IPS DF 19.7 (cell line): Measurements from ENCODE around the gene CXADR.
"Not testable (repeated sequence)": the region's sequence is repeated elsewhere in the genome, so short reads cannot be mapped to it uniquely, and the experiment has no call there.

ENCODE experiments used
- DNase-seq: peaks from one replicate; pipeline ENCODE4 v3.0.0-alpha.2; 2013; ENCODE audit warnings: low read depth, low spot score

Gene CXADR

DNA sequence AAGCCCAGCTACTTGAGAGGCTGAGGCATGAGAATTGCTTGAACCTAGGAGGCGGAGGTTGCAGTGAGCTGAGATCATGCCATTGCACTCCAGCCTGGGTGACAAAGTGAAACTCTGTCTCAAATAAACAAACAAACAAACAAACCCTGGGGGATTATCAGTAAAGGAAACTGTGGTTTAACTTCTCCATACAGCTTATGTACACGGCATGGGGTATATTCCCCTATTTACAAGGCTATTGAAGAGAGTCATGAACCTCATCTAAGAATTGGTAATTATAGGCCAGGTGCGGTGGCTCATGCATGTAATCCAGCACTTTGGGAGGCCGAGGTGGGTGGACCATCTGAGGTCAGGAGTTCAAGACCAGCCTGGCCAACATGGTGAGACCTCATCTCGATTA lies 9.9 kb upstream of the CXADR start:
- not testable (repeated sequence) for DNase-seq

DNA sequence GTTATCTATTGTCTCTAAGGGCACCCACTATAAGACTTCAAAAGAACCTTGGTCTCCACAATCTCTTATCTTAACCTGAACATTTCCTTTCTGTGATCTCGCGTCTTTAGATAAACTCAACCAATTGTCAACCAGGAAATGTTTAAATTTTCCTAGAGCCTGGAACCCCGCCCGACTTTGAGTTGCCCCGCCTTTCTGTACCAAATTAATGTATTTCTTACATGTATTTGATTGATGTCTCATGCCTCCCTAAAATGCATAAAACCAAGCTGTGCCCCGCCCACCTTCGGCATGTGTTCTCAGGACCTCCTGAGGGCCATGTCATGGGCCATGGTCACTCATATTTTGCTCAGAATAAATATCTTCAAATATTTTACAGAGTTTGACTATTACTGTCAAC lies 5.9 kb upstream of the CXADR start:
- no peak for DNase-seq

DNA sequence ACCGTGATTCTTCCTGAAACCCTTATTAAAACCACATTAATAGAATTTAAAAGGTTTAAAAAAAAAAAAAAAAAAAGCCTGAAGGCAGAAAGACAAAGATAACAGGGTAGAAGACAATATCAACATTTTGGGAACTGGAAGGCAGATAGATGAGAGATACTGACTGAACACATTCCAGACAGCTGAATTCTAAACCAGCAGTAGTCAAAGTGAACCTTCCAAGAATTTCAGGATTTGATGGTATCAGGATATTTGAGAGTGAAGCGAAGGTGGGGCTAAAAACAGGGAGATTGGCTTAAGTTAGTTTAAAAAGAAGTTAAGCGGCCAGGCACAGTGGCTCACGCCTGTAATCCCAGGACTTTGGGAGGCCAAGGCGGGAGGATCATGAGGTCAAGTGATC lies 5.3 kb upstream of the CXADR start:
- no peak for DNase-seq

DNA sequence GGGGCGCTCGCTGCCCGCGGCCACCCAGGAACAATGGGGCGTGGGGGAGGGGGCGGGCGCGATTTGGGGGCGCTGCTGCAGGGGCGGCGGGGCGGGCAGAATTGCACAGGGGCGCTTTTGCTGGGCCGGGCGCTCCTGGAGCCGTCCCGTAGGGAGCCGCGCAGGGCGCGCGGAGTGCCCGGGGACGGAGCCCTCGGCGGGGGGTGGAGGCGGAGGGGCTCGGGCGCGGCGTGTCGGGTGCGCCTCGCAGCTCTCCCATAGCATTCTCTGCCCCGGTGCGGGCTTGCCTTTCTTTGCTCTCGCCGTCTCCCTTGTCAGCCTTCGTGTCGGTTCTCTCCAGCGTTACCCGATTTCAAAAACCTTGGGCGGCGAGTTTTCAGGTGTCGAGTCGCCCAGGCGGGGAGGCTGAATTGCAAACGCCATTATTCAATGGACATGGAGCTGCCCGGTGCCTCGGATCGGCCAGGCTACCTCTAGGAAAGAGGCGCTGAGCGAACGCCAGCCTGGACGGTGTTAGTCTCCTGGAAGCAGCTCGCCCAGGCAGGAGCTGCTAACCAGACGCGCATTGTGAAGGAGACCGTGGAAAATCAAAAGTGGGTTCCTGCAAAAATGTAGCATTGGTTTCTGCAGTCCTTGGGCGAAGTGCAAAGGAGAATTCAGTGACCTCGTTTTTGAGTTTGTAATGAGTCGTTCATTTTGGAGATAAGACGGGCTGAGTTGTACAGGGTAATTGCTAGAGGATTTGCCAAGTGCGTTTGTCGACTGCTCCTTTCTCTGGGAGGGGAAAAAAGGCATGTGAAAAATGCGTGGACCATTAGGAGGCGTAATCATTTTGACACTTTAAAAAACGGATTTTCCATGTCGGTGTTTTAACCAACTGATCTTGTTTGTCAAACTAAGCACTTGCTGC lies 626 bp downstream of the CXADR start:
- DNase-seq: no peak

DNA sequence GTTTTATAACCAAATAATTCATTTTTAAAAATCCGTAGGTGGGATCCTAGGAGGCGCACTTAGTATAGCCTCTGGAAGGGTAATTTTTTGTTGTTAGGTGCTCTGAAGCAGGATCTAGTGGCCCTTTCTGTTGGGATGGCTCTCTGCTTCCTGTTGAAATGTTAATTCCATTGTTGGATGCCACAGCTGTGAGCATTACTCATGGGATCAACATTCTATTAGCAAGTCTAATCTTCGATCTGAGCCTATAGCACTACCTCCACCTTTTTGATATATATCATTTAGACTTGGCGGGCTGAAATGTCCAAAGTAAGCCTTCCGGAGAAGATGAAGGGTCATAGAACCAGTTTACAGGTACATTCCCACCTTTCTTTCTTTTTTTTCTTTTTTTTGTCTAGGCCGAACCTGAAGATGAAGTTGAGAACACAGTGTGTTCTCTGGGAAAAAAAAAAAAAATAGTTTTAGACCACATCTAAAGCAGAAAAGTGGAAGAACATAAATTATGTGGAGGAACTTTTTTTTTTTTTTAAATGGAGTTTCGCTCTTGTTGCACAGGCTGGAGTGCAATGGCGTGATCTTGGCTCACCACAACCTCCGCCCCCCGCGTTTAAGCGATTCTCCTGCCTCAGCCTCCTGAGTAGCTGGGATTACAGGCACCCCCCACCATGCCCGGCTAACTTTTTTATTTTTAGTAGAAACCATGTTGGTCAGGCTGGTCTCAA lies 1.4 kb downstream of the CXADR start:
- DNase-seq: peak; percentile 63

DNA sequence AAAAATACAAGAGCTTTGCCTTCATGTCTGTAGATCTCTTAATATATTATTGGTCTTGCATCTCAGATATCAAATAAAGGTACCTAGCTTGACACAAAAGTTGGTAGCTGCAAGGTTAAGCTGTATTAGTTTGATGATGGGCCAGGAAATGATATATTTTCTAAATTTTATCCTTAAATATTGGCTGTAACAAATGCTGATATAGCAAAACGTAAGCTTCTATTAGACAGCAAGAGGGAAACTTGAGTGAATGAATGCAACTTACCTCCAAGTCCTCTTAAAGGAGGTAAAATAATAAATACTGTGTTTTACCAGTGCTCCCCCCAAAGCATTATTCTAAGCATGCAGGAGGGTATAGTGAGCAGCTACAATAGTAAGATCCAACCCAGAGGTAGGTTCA lies 4.2 kb downstream of the CXADR start:
- DNase-seq: not testable (repeated sequence)

DNA sequence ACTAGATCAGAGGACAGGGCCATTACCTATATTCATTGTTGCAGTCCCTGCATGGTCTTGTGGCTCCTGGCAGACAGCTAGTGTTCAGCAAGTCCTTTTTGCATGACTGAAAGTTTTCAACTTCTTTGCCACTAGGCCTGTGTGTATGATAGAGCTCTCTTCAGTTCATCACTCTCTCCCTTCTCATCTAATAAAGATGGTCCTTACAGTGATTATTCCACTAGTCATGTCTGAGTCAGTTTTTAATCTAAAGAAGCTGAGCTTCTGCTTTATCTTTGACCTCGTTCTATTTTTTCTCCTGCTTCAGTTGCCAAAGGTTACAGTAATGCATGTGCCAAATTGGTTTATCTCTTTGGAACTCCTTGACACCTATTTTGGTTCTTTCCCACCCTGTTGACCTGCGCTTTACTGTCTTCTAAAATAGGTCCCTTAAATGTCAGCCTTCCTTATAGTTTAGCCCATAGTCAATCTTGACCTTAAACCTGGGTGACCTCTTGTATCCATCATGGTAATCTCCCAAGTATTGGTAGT lies 6.4 kb downstream of the CXADR start:
- no peak for DNase-seq

DNA sequence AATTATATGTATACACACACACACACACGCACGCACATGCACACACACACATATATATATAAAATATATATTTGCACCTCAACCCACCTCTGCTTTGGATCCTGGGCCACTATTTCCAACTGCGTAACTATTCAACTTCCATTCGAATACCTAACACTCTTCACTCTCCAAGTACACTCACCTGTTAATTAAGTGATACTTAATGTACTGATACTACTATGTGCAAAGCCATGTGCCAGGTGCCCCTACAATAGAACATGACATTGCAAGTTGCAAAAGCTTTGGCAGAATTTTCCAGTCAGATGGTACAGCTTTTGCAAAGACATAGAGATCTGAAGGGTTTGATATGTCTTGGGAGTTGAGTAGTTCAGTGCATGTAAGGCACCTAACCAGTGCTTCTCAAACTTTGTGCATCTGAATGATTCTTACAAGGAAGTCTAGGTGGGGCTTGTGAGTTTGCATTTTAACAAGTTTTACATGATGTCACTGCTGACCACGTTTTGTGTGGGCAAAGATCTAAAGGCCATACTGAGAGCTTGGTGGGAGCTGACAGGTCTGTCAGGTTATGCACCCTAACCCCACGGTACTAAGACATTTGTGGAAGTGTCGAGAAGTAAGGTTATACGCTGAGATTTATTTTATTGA lies 7.2 kb downstream of the CXADR start:
- DNase-seq: no peak

DNA sequence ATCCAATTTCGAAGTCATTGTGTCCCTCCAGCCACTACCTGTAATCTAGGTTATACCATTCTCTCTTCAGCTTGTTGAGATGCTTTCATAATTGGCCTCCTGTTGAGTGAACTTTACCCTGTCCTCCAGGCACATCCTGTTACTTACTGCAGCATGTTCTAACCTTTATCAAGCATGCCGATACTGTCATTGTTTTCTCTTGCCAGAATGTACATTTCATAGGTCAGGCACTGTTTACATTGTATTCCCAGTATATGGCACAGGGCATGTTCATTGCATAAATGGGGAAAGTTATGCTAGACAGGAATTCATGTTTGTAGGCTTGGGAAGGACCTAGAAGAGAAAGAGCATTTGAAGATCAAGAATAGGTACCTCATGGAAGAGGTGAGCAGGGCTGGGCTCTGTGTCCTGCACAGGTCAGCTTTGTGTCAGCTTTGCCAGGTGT lies 10.2 kb downstream of the CXADR start:
- DNase-seq: no peak

DNA sequence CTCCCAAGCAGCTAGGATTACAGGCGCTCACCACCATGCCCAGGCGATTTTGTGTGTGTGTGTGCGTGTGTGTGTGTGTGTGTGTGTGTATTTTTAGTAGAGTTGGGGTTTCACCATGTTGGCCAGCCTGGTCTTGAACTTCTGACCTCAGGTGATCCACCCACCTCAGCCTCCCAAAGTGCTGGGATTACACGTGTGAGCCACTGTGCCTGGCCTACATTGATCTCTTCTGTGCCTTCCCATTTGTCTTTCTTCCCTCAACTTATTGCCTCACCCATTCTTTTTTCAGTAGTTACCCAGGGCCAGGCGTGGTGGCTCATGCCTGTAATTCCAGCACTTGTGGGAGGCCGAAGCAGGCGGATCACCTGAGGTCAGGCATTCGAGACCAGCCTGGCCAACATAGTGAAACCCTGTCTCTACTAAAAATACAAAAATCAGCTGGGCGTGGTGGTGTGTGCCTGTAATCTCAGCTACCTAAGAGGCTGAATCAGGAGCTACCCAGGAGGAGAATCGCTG lies 11.2 kb downstream of the CXADR start:
- not testable (repeated sequence) for DNase-seq

DNA sequence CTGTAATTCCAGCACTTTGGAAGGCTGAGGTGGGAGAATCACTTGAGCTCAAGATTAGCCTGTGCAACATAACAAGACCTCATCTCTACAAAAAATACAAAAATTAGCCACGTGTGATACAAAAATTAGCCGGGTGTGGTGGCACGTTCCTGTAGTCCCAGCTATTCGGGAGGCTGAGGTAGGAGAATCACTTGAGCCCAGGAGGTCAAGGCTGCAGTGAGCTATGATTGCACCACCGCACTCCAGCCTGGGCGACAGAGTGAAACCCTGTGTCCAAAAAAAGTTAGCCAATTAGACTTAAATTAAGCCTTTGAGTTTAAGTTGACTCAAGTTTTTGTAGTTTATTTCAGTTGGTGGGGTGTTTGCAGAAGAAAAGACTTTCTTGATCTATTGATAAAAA lies 11.8 kb downstream of the CXADR start:
- DNase-seq: no peak

DNA sequence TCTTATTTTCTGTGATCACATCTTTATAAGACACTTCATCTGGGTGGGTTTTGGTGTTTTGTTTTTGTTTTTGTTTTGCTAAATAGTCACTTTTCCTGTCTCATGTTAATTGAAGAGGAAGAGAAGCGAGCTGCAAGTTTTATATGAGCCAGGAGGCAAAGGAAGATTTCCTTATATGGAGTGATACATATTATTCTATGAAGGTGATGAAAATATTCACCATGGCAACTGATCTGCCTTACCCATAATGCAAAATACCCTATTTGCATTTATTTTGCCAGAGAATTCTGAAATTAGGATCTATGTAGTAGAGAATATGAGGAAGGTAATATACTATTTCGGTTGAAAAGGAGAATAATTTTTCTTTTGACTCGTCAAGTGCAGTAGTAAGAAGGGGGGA lies 13.9 kb downstream of the CXADR start:
- DNase-seq: no peak

DNA sequence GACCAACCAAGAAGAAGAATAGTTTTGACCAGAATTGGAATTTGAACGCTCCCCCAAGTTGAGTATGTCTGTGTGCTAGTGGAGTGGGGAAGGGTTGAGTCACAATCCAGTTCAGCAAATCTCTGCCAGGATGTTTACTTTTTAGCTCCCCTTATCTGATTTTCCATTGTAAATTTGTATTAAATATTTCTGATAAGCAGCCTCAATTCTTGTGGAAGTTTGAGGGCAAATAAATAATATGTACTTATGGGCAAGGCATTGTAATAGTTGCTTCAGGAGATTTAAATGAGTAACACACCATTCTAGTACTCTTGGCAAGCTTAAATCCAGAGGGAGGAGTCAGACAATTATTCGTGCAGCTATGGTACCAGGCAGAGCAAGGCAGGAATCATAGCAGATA lies 14.4 kb downstream of the CXADR start:
- DNase-seq: no peak

DNA sequence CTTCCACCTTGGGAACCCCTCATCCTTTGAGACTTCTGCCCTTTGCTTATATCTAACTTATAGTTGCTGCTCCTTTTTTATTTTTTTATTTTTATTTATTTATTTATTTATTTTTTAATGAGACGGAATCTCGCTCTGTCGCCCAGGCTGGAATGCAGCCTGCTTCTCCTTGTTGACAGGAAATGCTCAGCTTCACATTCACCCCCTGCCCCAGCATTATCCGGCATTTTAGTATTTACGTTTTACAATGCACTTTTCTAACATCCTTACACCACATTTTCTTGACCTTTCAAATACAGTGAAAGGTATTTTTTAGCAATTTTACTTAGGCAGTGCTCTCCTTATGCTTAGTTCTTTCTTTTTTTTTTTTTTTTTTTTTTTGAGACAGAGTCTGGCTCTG lies 14.9 kb downstream of the CXADR start:
- DNase-seq: no peak

DNA sequence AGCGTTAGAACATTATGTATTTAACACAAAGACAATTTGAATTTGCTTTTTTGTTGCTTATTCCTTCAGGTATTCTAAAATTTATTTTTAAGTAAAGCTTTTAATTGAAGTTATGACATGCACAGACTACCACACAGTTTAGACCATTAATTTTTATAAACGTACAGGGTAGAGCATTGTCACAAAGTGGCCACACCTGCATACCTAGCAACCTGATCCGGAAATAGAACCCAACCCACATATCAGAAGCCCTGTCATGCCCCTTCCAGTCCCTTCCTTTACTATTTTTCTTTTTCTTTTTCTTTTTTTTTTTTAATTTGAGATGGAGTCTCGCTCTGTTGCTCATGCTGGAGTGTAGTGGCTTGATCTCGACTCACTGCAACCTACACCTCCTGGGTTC lies 16.8 kb downstream of the CXADR start:
- no peak for DNase-seq

DNA sequence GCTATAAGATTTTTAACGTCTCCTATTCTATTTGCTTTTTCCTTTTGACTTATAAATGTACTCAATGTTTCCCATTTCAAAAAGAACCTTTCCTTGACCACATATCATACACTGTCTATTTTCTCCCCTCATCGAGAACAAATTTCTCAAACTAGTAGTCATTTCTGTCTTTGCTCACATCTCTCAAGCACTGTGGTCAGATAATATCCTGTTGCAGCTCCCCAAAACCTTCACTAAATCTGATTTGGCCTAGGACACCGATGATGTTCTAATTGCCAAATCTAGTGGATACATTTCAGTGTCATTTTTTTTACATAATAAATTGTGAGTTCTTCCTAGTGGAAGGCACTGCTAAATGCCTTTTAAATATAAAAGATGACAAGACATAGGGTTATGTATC lies 19.4 kb downstream of the CXADR start:
- DNase-seq: no peak

DNA sequence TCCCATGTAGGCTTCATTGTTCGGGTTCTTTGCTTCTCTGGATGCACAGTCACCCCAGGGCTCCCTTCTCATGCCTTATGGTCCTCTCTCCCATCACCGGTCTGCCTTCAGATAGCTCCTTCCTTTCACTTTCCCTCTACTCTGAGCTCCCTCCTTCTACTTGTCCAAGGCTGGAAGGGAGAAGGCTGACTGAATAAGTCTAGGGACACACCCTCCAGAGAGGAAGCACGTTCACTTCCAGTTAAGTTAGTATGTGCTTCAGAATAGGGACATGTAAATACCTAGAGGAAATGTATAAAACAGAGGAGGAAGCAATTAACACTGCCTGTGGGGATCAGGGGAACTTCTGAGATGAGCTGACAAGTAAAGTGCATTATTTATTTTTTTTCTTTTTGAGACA lies 23.5 kb downstream of the CXADR start:
- no peak for DNase-seq

DNA sequence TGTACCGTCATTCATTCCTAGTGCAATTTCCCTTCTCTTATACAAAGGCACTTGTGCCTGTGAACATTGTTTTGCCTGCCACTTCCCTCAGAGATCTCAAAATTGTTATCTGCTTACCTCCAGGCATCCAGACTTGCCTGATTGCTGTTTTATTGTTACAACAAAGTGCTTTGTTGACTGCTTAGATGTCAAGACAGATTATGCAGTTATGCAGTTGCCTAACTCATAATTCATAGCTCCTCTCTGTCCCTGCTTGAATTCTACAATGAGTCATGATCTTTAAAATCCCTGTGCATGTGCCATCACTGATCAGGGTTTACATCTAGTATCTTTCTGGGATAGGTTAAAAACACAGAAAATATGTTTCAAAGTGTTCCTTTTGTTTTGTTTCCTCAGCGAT lies 24.5 kb downstream of the CXADR start:
- DNase-seq: no peak

DNA sequence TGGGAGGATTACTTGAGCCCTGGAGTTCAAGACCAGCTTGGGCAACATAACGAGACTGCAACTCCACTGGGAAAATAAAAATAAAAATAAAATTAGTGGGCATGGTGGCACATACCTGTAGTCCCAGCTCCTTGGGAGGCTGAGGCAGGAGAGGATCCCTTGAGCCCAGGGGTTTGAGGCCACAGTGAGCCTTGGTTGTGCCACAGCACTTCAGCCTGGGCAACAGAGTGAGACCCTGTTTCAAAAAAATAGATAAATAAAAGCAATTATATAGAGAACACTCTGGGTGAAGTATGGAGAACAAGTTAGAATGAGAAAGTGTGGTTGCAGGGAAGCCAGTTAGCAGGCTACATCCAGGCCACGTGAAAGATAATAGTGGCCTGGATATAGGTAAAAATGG lies 25.7 kb downstream of the CXADR start:
- no peak for DNase-seq

DNA sequence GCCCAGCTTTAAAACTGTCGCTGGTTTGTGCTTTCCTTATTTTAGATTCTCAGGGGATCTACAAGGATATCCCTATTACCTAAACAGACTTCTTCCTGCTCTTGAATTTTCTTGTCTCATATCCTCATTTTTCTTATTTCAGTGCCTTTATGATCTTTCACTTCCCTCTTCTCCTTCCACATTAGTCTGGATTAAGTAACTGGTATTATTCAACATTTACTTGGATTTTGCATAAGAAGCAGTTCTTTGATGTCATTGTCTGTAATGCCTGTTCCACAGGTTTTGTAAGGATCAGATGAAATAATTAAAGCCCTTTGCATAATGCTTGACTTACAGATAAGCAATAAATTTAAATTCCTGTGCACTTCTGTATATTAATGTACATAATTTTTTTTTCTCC lies 26.5 kb downstream of the CXADR start:
- no peak for DNase-seq

DNA sequence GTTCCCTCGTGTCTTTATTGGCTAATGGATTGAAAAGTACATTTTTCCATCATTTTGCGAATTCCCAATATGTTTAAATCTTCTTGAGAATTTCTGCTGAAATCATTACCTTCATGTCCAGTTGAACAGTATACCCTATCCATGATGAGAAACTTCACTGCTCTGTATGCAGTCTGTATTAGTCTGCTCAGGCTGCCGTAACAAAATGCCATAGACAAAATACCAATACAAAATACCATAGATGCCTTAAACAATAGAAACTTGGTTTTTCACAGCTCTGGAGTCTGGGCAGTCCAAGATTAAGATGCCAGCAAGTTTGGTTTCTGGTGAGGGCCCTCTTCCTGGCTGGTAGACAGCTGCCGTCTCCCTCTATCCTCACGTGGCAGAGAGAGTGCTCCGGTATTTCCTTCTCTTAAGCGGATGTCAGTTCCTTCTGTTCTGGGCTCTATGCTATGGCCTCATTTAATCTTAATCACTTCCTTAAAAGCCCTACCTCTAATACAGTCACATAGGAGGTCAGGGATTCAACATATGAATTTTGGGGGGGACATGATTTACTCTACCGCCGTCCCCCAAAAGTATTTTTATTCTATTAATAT lies 27.0 kb downstream of the CXADR start:
- DNase-seq: no peak

DNA sequence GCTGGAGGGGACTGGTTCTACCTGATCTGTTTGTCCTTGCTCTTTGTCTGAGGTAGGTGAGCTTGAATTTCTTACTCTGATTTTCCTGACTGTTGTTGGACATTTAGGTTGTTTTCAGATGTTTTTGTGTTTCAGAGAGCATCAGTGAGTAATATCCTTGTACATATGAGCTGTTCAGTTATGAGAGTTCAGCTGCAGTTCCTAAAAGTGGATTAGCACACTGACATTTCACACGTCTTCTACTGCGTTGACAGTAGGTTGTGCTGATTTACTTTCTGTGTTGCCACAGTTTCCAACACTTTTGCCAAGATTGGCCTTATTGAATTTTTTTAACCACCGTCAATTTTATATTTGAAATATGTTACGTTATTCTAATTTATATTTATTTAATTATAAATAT lies 27.7 kb downstream of the CXADR start:
- no peak for DNase-seq
